Right ventricle myocardium superior (tissue), 1 donor: Measurements from ENCODE around the gene HDAC4. TPM values are rescaled to one million over a fixed set of nuclear protein-coding genes. Genes with fewer than 3 reads are reported as not detected.

ENCODE experiments used
- ATAC-seq: fragments of 200-7000 bp; cut with Tn5 transposase; one replicate; pipeline ENCODE4 v1.9.1; 2020; ENCODE audit warnings: mild to moderate bottlenecking; ENCODE audit not compliant: poor library complexity
- DNase-seq: peaks from one replicate; pipeline ENCODE4 v3.0.0-alpha.2; 2020
- intact Hi-C: fragments of 100-400 bp; cut with DNase I; formaldehyde crosslinking; loops from one replicate; pipeline ENCODE4 v1.11.2; 2022
- total RNA-seq: library from RNA; stranded (reverse); fragmentation: NEBNext Ultra II Directional; extraction: Animal tissue kit (Norgen Biotek cat#: 25700); gene quantifications from one replicate; pipeline ENCODE4 v1.2.1, GENCODE V29; 2021
- donor health status: DM: no; HTN: yes; CAD: no; lungs with severe emphysema.

HDAC4 gene
- total RNA-seq, 1 donor from 2014 or later, result 24.9 TPM

DNA sequence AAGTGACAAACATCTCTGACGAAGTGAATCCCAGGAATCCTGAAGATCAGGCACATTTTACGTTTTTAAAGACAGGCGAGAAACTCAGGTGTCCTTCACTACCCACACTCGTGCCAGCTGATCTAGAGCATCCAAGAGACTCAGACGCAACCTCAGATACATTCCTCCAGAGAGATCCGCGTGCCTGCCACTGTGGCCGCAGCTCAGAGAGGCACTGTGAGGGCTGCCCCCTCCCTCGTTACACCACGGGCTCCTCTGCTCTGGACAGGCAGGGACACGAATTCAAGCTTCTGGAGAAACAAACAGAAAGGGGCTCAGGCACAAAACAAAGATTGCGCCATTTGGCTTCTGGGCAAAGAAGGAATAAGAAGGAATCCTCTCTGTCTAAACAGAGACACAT, 268.0 kb downstream of the HDAC4 start:
- DNase-seq, result peak; percentile 26
- no peak for ATAC-seq
- intact Hi-C loops, result no loop called here

DNA sequence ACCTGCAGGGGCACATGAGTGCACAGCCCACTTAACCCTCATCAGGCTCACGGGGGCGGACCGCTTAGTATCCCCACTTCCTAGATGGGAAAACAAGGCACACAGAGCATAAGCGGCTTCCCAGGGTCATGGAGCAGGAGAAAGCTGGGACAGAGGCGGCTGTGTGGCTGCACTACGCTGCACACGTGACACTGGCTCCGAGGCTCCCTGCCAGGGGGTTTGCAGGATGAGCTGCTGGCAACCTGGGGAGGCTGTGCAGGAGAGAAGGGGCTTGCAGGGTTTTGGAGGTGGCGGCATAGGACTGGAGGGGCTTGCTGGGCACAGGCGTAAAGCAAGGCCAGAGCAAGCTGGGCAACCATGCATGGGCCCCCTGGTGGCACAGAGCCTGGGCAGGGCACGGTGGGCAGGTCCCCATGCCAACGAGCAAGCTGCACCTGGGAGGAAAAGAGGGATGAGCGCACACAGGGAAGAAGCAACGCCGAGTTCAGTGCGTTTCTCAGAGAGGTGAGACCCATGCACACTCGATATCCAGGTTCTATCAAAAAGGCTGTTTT, 268.6 kb downstream of the HDAC4 start:
- peak; percentile 37 for DNase-seq
- intact Hi-C loops, result no loop called here
- no peak for ATAC-seq

DNA sequence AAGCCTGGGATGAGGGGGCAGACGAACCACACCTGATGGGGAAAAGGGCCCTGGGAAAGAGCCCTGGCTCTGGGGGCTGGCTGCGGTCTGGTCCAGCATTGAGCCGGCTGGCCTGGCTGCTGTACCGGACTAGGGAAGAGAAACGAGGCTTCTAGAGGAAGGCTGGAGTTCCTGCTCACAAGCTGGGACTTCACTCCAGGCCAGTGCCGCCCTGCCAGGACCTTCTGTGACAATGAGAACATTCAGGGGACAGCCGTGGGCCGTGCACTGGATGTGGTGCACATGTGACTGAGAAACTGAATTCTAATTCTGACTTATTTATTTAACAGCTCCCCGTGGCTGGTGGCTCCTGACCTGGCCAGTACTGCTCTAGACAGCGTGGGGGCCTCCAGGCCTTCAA, 269.3 kb downstream of the HDAC4 start:
- intact Hi-C loops, result no loop called here
- peak; percentile 40 for DNase-seq
- ATAC-seq, result no peak

DNA sequence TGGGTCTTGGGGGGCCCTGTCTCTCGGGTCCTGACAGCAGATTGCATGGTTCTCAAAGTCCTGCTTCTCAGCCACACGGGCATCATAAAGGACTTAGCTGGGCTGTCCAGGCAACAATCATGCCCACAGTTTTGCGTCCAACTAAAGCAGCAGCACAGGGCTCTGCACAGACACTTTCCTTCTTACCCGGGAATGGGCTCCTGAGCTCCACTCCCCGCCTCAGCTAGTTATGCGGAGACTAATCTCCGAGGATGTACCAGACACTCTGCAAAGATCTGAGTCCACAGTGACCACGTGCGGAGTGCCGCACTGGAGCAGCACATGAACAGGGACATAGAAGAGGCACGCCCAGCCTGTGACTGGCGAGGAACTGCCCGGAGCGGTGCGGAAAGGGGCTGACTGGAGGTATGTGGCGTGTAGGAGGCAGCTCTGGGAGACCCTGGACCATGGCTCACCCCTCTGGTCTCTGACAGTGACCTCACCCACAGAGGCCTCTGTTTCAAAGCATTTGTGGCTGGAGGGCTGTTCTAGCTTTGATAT, 270.0 kb downstream of the HDAC4 start:
- intact Hi-C loops, result no loop called here
- DNase-seq (peak; percentile 30), ATAC-seq (no peak)

DNA sequence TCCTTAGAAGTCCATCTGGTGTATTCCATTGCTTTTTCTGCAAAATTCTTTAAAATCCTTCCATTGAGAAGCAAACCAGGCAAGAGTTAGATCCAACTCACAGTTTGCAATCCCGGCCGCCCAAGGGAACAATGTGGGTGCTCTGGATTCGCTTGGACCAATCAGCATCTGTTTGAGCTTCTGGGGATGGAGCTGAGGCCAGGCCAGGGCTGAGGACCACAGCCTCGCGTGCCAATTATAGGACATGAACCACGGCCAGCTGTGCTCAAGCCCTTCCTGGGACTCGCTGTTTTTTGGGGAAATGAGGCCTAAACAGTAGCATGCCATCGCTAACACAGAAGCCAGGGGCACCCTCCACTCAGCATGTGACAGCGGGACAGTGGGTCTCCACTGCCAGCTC, 270.8 kb downstream of the HDAC4 start:
- DNase-seq (peak; percentile 27), ATAC-seq (no peak)
- intact Hi-C loops, result no loop called here

DNA sequence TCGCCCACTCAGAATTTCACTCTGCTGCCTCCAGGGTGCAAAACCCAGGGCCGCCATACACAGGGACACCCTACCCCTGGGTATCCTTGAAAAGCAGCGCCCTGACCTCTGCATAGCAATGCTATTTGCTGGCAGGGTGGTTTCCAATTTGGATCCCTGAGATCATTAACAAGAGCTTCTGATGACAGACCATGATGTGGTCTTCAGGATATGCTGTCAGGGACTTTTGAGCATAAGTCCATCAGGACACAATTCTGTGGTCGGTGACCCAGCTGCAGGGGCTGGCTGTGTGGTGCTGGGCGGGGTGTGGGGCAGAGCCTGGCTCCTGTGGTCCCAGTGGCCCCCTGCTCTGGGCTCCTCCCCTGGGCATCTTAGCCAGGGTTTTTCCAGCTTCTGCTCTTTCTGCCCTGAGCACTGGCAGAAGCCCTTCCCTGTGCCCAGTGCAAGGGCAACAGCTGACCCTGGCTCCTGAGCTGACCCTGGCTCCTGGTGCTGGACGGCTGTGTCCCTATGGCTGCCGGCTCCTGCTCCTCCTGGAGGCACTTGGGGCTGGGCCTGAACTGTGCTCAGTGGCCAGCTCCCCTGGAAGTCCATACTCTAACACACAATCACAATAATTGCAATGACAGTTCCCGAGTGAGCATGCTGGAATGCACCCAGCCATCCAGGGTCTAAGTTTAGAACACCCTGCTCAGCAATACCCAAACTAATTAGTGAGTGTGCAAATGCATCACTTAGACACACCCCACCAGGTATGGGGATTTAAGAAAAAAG, 271.5 kb downstream of the HDAC4 start:
- intact Hi-C loops, result loop anchor here (10.0 kb wide), 1 partner anchor 275 kb away; the partner anchor contains the start of gene HDAC4
- peak; percentile 43 for DNase-seq
- peak; percentile 51 for ATAC-seq

DNA sequence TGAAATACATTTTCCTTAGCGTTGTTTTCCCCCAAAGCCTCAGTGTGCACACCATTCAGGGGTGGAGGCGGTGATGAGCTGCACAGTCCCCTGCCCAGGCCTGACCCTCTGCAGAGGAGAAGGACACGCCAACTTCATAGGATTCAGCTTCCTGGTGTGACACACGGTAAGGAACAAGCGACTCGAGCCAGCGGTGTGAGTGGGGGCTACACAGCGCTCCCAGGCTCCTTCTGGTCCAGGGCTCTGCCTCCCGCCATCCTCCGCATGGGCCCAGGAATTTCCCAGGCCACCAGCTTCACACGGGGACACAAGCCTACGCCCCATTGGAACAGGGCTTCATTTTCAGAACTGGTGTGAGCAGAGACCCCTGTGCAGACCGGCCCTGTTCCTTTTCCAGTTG, 272.1 kb downstream of the HDAC4 start:
- ATAC-seq, result no peak
- peak; percentile 33 for DNase-seq
- intact Hi-C loops, result loop anchor here (10.0 kb wide), 1 partner anchor 276 kb away; the partner anchor contains the start of gene HDAC4

DNA sequence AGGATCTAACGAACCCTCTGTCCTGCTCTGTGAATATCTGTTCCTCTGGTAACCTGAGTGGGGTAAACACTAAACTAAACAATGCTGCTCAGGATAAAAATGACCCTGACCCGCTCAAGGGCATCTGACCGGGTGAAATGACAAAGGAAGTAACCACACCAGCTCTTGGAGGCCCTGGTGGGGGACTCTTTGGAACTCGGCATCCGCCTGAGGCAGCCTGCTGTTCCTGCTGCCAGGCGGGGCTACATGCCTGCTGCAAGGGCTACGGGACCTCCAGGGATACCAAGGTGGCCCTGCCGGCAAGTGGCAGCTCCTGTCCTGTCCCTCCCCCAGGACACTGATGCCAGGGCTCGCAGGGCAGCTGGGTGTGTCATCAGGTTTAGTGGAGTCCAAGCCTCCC, 273.3 kb downstream of the HDAC4 start:
- DNase-seq (no peak), ATAC-seq (peak; percentile 51)

DNA sequence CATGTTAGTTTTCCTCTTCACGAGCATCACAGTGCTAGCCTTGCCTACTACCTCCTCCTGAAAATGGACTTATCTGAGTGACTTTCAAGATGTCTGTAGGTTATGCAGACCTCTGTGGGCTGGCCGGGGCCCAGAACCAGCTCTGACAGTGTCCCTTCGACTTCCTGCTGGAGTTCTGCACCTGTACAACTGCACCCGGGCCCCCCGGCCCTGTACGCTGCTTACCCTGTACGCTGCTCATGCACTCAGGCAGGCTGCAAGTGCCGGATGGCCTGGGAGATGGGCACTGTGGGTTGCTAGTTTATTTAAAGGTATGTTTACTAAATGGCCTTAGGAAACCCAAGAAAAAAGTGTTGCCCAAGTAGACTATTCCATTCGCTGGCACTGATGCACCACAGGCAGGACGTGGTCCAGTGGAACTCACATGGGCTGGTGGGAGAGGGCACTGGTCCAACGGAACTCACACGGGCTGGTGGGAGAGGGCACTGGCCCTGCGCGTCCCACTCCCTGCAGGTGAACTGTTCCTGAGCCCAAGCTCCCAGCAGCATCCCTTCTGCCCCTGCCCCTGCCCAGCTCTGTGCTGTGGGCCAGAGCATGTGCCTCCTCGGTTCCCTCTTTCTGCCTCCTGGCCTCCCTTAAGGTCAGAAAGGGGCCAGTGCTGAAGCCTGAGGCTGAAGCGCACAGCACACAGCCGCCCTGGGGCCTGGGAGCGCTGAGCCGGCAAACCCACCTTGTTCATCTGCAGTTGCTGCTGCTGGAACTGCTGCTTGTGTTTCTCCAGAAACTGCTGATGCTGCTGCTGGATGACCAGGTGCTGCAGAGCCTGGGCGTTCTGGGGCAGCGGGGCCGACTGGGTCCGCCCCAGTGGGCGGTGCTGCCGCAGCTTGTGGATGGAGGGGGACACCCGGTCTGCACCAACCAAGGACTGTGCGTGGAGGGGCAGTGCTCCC, 274.8 kb downstream of the HDAC4 start:
- no peak for DNase-seq
- no peak for ATAC-seq
- intact Hi-C loops, result loop anchor here (10.0 kb wide), 1 partner anchor 279 kb away; the partner anchor contains the start of gene HDAC4

More for the DNA sequence above, 273.3 kb downstream of the HDAC4 start:
- intact Hi-C loops, result loop anchor here (10.0 kb wide), 1 partner anchor 277 kb away; the partner anchor contains the start of gene HDAC4

DNA sequence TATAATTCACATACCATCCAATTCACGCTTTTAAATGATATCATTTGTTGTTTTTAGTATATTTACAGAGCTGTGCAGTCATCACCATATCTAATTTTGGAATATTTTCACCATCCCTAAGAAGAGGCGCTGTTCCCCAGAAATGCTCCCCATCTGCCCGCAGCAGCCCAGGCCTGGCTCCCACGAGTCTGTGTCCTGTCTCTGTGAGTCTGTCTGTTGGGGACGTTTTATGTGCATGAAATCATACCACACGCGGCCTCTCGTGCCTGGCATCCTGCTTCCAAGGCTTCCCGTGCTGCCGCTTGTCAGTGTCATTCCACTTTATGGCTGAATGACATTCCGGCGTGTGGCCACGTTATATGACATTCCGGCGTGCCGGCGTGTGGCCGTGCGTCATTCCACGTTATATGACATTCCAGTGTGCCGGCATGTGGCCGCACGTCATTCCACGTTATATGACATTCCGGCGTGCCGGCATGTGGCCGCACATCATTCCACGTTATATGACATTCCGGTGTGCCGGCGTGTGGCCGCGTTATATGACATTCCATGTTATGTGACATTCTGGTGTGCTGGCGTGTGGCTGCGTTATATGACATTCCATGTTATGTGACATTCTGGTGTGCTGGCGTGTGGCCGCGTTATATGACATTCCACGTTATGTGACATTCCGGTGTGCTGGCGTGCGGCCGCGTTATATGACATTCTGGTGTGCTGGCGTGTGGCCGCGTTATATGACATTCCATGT, 276.5 kb downstream of the HDAC4 start:
- ATAC-seq (no peak), DNase-seq (no peak)
- intact Hi-C loops, result loop anchor here (10.0 kb wide), 1 partner anchor 280 kb away; the partner anchor contains the start of gene HDAC4

DNA sequence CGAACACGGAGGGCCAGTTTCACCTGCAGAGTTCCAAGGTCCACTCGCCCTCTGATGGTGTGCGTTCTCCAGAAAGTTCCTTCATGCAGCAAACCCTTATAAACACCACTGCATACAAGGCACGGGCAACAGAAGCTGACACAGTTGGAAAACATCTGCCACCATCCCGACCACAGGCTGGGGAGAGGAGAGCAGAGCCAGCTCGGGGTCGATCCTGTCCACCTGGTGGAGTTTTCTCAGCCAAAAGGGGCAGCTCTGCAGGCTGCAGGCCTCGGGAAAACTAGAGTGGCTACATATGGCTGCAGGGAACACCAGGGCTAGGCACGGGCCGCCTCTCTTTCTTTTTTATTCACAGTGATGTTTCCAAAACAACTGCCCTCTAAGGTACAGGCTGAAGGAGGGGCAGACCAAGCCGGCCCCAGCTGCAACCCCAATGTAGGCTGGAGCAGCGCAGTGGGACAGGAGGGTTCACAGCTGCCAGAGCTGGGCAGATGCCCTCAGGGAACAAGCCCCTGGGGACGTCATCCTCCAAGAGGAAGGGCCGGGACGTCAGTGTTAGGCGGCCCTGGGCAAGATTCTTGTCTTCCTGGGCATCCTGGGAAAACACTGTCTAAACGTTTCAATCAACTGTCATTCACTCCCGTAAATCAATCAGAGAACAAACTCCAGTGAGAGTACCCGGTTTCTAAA, 278.3 kb downstream of the HDAC4 start:
- intact Hi-C loops, result loop anchor here (10.0 kb wide), 1 partner anchor 282 kb away; the partner anchor contains the start of gene HDAC4
- DNase-seq (no peak), ATAC-seq (no peak)

DNA sequence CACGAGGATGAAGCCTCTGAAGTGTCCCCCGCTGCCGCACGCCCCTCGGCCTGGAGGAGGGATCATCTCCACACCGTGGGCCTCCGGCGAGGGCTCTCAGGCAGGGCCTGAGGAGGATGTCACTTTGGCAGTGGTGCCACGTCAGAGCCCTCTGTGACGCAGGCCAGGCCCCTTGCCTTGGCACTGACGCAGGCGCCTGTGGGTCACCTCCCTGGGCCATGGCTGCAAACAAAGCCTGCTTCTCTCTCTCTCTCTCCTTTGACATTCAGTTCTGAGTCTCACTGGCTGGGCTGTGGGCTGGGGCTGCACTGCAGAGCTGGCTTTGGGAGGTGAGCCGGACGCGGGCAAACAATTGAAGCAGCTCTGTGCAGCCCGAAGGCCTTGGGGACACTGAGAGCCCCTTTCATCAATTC, 279.2 kb downstream of the HDAC4 start:
- intact Hi-C loops, result loop anchor here (10.0 kb wide), 1 partner anchor 283 kb away; the partner anchor contains the start of gene HDAC4
- DNase-seq (no peak), ATAC-seq (peak; percentile 30)

DNA sequence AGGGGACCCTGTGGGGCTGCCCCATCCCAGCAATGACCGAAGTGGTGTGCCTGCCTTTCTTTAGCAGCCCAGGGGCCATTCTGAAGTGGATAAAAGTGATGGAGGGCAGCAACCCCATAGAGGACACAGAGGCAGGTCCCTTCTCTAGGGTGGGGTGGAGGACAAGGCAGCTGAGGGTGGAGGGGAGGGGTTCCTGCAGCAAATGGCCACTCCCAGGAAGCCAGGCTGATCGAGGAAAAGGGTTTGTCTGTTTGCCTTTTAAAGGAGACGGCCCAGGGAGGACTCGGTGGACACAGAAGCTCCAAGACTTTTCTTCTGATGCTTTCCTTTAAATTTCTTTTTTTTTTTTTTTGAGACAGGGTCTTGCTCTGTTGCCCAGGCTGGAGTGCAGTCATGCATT, 280.2 kb downstream of the HDAC4 start:
- intact Hi-C loops, result loop anchor here (10.0 kb wide), 1 partner anchor 284 kb away; the partner anchor contains the start of gene HDAC4
- ATAC-seq (no peak), DNase-seq (no peak)

DNA sequence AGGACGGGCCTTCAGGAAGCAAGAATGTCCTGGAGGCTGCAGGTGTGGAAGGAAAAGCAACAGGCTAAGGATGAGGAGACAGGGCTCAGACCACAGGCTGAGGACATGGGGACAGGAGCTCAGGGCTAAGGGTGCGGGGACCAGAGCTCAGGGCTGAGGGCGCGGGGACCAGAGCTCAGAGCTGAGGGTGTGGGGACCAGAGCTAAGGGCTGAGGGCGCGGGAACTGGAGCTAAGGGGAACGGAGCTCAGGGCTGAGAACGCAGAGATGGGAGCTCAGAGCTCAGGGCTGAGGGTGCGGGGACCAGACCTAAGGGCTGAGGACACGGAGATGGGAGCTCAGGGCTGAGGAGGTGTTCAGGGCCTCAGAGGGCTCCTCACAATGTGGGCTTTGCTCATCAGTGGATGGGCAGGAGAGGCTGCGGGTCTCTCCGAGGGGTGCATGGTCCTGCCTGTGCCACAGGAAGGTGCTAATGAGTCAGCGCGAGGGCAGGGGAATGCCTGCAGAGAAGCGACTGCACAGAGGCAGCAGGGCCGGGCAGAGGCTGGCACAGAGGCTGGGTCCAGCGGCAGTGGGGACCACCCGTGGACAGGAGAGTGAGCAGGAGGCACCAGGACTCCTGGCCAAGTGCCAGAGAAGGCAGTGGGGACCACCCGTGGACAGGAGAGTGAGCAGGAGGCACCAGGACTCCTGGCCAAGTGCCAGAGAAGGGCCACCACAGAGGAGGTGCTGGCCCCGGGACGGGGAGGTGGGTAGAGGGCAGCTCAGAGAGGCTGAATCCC, 281.3 kb downstream of the HDAC4 start:
- intact Hi-C loops, result loop anchor here (10.0 kb wide), 1 partner anchor 285 kb away; the partner anchor contains the start of gene HDAC4
- no peak for DNase-seq

DNA sequence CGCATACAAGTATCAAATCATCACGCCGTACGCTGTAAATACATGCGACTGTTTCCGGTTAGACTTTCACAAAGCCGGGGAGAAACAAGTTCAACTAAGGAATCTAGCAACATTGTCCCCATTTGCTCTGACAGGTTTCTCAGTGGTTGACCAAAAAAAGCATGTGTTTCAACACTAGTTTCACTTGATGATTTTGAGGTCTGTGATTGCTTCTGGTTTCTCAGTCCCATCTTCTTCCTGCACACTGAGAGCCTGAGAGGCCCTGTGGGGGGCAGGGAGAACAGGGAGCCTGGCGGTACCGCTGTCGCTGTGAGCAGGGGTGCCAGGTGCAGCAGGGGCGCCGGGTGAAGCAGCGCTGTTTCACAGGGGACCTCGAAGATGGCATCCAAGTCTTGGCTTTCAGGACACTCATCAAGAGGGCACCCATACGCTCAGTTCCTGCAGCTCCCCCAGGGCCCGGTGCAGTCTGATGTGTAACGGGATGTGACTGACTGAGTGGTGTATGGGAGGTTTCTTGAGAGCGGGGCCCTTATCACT, 282.1 kb downstream of the HDAC4 start:
- intact Hi-C loops, result no loop called here
- DNase-seq (no peak), ATAC-seq (no peak)

More for the DNA sequence above, 281.3 kb downstream of the HDAC4 start:
- no peak for ATAC-seq

DNA sequence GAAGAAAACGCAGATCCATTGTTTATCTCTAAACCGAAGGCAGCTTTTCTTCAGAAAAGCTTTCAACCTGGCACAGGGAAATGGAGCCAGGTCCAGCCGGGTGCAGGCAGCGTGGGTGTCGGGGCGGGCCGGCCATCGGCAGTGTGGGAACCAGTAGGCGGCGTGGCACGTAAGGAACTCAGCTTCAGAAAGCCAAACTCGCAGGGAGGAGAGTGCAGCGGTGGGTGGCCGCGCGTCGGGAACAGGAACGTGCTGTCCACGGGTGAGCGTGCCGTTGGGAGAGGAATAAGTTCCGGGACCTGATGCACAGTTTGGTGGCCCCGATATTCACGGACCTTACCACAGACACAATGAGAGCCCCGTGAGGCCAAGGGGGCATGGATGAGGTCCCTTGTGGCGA, 282.6 kb downstream of the HDAC4 start:
- intact Hi-C loops, result no loop called here
- DNase-seq, result no peak
- no peak for ATAC-seq
